ENCODE results near the gene CIBAR2. TPM values are rescaled to one million over a fixed set of nuclear protein-coding genes. Genes with fewer than 3 reads are reported as not detected.
A peak's percentile ranks its signal among the peaks of the same experiment; 100 is the strongest.

The CIBAR2 gene
- total RNA-seq, 4 donors from 2014 or later: not detected

DNA sequence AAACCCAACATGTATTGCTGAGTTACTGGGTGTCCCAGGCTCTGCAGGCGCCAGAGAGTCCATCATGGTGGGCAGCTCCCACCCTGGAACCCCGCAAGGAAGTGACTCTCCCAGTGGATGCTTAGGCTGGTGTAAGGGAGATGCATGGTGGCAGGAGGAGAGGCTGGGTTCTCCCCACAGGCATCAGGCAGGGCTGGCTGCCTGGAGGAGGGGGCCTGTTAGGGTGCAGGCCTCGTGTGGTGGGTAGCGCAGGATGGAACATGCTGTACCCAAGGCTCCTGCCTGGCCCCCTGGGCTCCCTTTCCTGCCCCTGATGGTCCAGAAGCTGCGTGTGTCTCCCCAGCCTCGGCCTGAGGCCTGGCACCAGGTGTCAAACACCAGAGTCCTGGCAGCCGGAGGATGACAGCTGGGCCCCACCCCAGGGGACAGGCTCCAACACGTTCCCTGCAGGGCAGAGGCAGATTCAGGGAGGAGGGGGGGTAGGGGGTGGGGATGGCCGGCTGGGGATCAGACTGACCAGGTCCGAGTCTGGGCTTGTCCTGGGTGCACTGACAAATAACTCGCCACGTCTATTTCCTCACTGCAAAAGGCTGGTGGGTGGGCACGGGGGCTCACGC lies 40.2 kb upstream of the CIBAR2 start:
- WGBS: 74% methylated on average over 4 of the region's 14 CpGs
- no peaks in the 10 kb centered on the region for H3K27me3 ChIP-seq
- H3K9me3 ChIP-seq: no peaks in the 10 kb centered on the region
- DNase-seq (ENCODE audit: extremely low spot score): no peak
- TF ChIP-seq, protein P1, sequence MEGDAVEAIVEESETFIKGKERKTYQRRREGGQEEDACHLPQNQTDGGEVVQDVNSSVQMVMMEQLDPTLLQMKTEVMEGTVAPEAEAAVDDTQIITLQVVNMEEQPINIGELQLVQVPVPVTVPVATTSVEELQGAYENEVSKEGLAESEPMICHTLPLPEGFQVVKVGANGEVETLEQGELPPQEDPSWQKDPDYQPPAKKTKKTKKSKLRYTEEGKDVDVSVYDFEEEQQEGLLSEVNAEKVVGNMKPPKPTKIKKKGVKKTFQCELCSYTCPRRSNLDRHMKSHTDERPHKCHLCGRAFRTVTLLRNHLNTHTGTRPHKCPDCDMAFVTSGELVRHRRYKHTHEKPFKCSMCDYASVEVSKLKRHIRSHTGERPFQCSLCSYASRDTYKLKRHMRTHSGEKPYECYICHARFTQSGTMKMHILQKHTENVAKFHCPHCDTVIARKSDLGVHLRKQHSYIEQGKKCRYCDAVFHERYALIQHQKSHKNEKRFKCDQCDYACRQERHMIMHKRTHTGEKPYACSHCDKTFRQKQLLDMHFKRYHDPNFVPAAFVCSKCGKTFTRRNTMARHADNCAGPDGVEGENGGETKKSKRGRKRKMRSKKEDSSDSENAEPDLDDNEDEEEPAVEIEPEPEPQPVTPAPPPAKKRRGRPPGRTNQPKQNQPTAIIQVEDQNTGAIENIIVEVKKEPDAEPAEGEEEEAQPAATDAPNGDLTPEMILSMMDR (IDR thresholded peaks at IDR 0.05): no peak
- TF ChIP-seq POLR2AphosphoS5 (IDR thresholded peaks at IDR 0.05): no peak
- no peak for TF ChIP-seq POLR2A (IDR thresholded peaks at IDR 0.05; ENCODE audit: low read depth)
- no peak for TF ChIP-seq EP300 (IDR thresholded peaks at IDR 0.05)
- peak overlapping the region; percentile 74 to 83 (median 78) for H3K27ac ChIP-seq (replicated peaks in 1 of 4)
- intact Hi-C loops (cut with DNase I): no loop called here
- no peaks in the 10 kb centered on the region for H3K36me3 ChIP-seq
- H3K4me3 ChIP-seq: no peak overlapping the region
- H3K4me1 ChIP-seq: peaks cover 49 to 53% (median 53%) of the 10 kb centered on the region in 4 donors

DNA sequence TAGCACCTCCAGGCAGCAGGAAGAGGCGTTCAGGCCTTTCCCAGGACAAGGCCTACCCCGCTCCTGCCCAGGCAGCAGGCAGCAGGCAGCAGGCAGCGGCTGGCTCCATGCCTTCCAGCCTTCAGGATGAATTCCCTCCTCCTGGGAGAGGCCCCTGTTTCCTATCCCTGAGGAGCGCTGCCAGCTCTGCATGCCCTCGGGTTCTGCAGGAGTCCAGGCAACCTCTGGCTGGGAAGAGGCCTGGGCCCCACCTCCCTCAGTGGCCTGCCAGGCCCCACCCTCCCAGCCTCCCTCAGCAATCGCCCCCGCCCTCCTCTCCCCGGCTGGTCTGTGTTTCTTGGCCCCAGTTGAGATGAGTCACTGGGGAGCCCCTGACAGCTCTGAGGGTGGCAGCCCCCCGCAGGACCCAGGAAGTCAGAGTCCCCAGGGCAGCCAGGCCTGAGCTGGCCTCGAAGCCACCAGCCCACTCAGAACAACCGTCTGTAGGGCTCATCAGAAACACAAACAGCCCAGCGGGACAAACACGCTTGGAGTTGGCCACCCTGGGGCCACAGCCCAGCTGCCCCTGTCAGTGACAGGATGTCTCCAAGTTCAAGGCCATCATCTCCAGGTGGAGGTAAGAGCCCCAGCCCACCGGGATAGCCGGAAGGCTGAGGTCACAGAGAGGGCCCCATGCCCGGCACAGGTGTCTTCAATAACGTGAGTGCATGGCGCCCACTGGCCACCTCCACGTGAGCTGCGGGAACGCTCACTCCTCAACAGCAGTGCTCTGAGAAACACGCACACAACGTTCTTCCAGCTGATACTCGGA lies 39.5 kb upstream of the CIBAR2 start:
- intact Hi-C loops (cut with DNase I): no loop called here
- peak; percentile 95 for DNase-seq (ENCODE audit: extremely low spot score)
- no peaks in the 10 kb centered on the region for H3K9me3 ChIP-seq
- H3K36me3 ChIP-seq: no peaks in the 10 kb centered on the region
- peaks cover 56 to 61% (median 60%) of the 10 kb centered on the region in 4 donors for H3K4me1 ChIP-seq
- peak overlapping the region; percentile 74 to 83 (median 78) for H3K27ac ChIP-seq (replicated peaks in 1 of 4)
- no peaks in the 10 kb centered on the region for H3K27me3 ChIP-seq
- 18% methylated on average over 4 of the region's 24 CpGs for WGBS
- no peak overlapping the region for H3K4me3 ChIP-seq
- TF ChIP-seq POLR2AphosphoS5 (IDR thresholded peaks at IDR 0.05): peak; percentile 50 to 64
- TF ChIP-seq, protein P1 (IDR thresholded peaks at IDR 0.05): no peak

DNA sequence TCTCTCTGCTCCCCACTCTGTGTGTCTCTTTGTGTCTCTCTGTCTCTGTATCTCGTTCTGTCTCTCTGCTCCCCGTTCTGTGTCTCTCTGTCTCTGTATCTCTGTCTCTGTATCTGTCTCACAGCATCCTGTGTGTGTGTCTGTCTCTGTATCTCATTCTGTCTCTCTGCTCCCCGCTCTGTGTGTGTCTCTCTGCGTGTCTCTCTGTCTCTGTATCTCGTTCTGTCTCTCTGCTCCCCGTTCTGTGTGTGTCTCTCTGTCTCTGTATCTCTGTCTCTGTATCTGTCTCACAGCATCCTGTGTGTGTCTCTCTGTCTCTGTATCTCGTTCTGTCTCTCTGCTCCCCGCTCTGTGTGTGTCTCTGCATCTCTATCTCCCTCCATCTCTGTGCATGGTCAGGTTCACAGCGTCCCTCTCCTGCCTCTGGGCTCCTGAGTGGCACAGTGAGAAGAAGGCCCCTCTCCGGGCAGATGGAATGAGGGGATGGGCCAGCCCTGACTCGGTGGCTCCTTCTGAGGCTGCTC lies 38.9 kb upstream of the CIBAR2 start:
- Histone ChIP-seq H3K36me3 (no peaks in the 10 kb centered on the region), H3K4me1 (peaks cover 63 to 67% (median 66%) of the 10 kb centered on the region in 4 donors), H3K27me3 (no peaks in the 10 kb centered on the region), H3K4me3 (no peak overlapping the region), H3K27ac (replicated peaks in 1 of 4) (peak overlapping the region; percentile 74 to 83 (median 78)), H3K9me3 (no peaks in the 10 kb centered on the region)
- TF ChIP-seq POLR2A (IDR thresholded peaks at IDR 0.05; ENCODE audit: low read depth): no peak
- no peak for TF ChIP-seq EP300 (IDR thresholded peaks at IDR 0.05)
- no peak for TF ChIP-seq POLR2AphosphoS5 (IDR thresholded peaks at IDR 0.05)
- TF ChIP-seq, protein P1 (IDR thresholded peaks at IDR 0.05): no peak
- 71% methylated on average over 11 of the region's 11 CpGs for WGBS
- no peak for DNase-seq (ENCODE audit: extremely low spot score)
- intact Hi-C loops (cut with DNase I): no loop called here

DNA sequence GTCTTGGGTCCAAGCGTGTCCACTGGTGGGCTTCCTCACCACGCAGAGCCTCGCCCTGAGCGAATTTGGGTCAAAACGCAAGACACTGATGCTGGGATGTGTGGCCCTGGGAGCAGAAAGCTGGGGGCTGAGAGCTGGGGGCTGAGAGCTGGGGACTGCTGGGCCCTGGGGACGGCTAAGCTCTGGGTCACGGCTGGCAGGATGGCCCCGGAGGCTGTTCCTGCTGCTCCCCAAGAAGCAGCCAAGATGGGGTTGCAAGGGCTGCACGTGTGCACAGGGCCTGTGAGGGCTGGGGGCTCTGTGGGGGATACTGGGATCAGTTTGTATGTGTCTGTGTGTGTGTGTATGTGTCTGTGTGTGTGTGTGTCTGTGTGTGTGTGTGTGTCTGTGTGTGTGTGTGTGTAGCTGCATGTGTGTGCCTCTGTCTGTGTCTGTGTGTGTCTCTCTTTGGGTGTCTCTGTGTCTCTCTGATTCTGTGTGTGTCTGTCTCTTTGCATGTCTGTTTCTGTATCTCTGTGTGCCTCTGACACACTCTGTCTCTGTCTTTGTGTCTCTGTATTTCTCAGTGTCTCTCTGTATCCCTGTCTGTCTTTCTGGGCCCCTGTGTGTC lies 38.2 kb upstream of the CIBAR2 start:
- WGBS: 92% methylated on average over 8 of the region's 9 CpGs
- H3K27ac ChIP-seq (replicated peaks in 1 of 4): peak overlapping the region; percentile 70 to 83 (median 76)
- H3K4me1 ChIP-seq: peaks cover 69 to 74% (median 73%) of the 10 kb centered on the region in 4 donors

More for the DNA sequence above, 38.2 kb upstream of the CIBAR2 start:
- no peaks in the 10 kb centered on the region for H3K9me3 ChIP-seq
- no peaks in the 10 kb centered on the region for H3K27me3 ChIP-seq
- no peaks in the 10 kb centered on the region for H3K36me3 ChIP-seq
- intact Hi-C loops (cut with DNase I): no loop called here
- TF ChIP-seq, protein P1 (IDR thresholded peaks at IDR 0.05): no peak
- no peak for TF ChIP-seq POLR2A (IDR thresholded peaks at IDR 0.05; ENCODE audit: low read depth)
- TF ChIP-seq EP300 (IDR thresholded peaks at IDR 0.05): no peak
- TF ChIP-seq POLR2AphosphoS5 (IDR thresholded peaks at IDR 0.05): no peak
- no peak for DNase-seq (ENCODE audit: extremely low spot score)
- H3K4me3 ChIP-seq: no peak overlapping the region

Data from esophagus muscularis mucosa (tissue), 4 donors.